SK-N-SH (cell line): ENCODE measurements around the gene ARFRP1. TPM values are rescaled to one million over a fixed set of nuclear protein-coding genes. Genes with fewer than 3 reads are reported as not detected.

Source experiments
- CTCF ChIA-PET: fragments of 300-600, 350-600 bp; formaldehyde crosslinking; extraction: SDS; loops from one replicate; lab custom pipeline; 2021; lab: Yijun Ruan, JAX
- POLR2A ChIA-PET: fragments of 350-600 bp; sonication (Branson Sonifier 250); formaldehyde crosslinking; extraction: SDS; loops from one replicate; lab custom pipeline; 2020; ENCODE audit warnings: antibody characterized with exemption, inconsistent platforms; lab: Yijun Ruan, JAX
- DNase-seq: peaks from one replicate; pipeline ENCODE4 v3.0.0; 2012
- H2AFZ ChIP-seq: fragments of 200-600 bp; sonication (generic); 2 replicates; pipeline ENCODE4 v1.8.1; 2016; ENCODE audit warnings: antibody characterized with exemption, mild to moderate bottlenecking, low read depth
- H3F3A ChIP-seq: fragments of 200-600 bp; sonication (generic); replicated peaks from 2 replicates; pipeline ENCODE3; 2016; ENCODE audit warnings: antibody characterized with exemption, mild to moderate bottlenecking; ENCODE audit not compliant: insufficient read depth
- H3K27ac ChIP-seq, 2 experiments: fragments of 200-500 bp in 1 of 2; fragments of 200-600 bp in 1 of 2; sonication (Bioruptor generic) in 1 of 2; sonication (generic), shearing (Covaris generic) in 1 of 2; 2 replicates each; pipeline versions ENCODE4 v1.5.1 to v1.6.1; 2014 to 2016; ENCODE audit warnings: low read depth in 2 of 2, inconsistent platforms in 1 of 2, low read length in 1 of 2, mild to moderate bottlenecking in 1 of 2, mixed read lengths in 1 of 2
- H3K27me3 ChIP-seq: fragments of 200-600 bp; sonication (generic), shearing (Covaris generic); 2 replicates; pipeline ENCODE4 v1.6.1; 2016; ENCODE audit warnings: mixed run types; ENCODE audit not compliant: insufficient read depth
- H3K36me3 ChIP-seq, 2 experiments: fragments of 200-500 bp in 1 of 2; fragments of 200-600 bp in 1 of 2; sonication (Bioruptor generic) in 1 of 2; sonication (generic) in 1 of 2; replicated peaks in 1 of 2; 2 replicates each; pipeline versions ENCODE3 to v1.5.1; 2014 to 2016; ENCODE audit warnings: low read length in 1 of 2, mild to moderate bottlenecking in 1 of 2; ENCODE audit not compliant: insufficient read depth in 2 of 2, control insufficient read depth in 1 of 2
- H3K4me1 ChIP-seq, 2 experiments: fragments of 200-500 bp in 1 of 2; fragments of 200-600 bp in 1 of 2; sonication (Bioruptor generic) in 1 of 2; sonication (generic), shearing (Covaris generic) in 1 of 2; 2 replicates each; pipeline versions ENCODE4 v1.5.1 to v1.6.1; 2014 to 2016; ENCODE audit warnings: low read depth in 1 of 2, low read length in 1 of 2, mixed run types in 1 of 2; ENCODE audit not compliant: insufficient read depth in 2 of 2, control insufficient read depth in 1 of 2
- H3K4me2 ChIP-seq: fragments of 200-600 bp; sonication (generic), shearing (Covaris generic); 2 replicates; pipeline ENCODE4 v1.6.1; 2017; ENCODE audit warnings: mixed run types
- H3K4me3 ChIP-seq, 2 experiments: fragments of 200-500 bp in 1 of 2; fragments of 200-600 bp in 1 of 2; sonication (Bioruptor generic) in 1 of 2; sonication (generic), shearing (Covaris generic) in 1 of 2; 2 replicates each; pipeline versions ENCODE4 v1.5.1 to v1.8.1; 2014 to 2016; ENCODE audit warnings: low read depth in 2 of 2, inconsistent platforms in 1 of 2, low read length in 1 of 2, mild to moderate bottlenecking in 1 of 2, mixed read lengths in 1 of 2, moderate library complexity in 1 of 2
- H3K79me2 ChIP-seq: fragments of 200-600 bp; sonication (generic); 2 replicates; pipeline ENCODE4 v1.8.1; 2017; ENCODE audit warnings: mild to moderate bottlenecking; ENCODE audit not compliant: insufficient read depth
- H3K9ac ChIP-seq: fragments of 200-600 bp; sonication (generic); 2 replicates; pipeline ENCODE4 v1.6.1; 2017; ENCODE audit warnings: mixed run types
- H3K9me2 ChIP-seq: fragments of 200-600 bp; sonication (generic); 2 replicates; pipeline ENCODE4 v1.6.1; 2017; ENCODE audit warnings: mixed run types
- H3K9me3 ChIP-seq: fragments of 200-600 bp; sonication (generic); 2 replicates; pipeline ENCODE4 v1.6.1; 2017; ENCODE audit warnings: mixed run types, mild to moderate bottlenecking, moderate library complexity
- H4K20me1 ChIP-seq: fragments of 200-600 bp; sonication (generic); 2 replicates; pipeline ENCODE4 v1.6.1; 2017; ENCODE audit warnings: mild to moderate bottlenecking, mixed run types; ENCODE audit not compliant: insufficient read depth
- CHD2 ChIP-seq: fragments of 150-350 bp; IDR thresholded peaks from 2 replicates; pipeline ENCODE4 v1.6.1; 2018; ENCODE audit warnings: low read length; ENCODE audit not compliant: partially characterized antibody
- ELF1 ChIP-seq: IDR thresholded peaks from 2 replicates; pipeline ENCODE4 v1.4.0; 2012
- FOSL2 ChIP-seq: IDR thresholded peaks from 2 replicates; pipeline ENCODE4 v1.4.0; 2012; ENCODE audit warnings: low read depth, mild to moderate bottlenecking, moderate library complexity, borderline replicate concordance
- FOXM1 ChIP-seq: IDR thresholded peaks from 2 replicates; pipeline ENCODE4 v1.4.0; 2012; ENCODE audit warnings: low read depth, mild to moderate bottlenecking
- GABPA ChIP-seq: IDR thresholded peaks from 2 replicates; pipeline ENCODE4 v1.4.0; 2012; ENCODE audit warnings: low read depth, mild to moderate bottlenecking
- GATA2 ChIP-seq: sonication (generic); formaldehyde crosslinking; IDR thresholded peaks from 2 replicates; pipeline ENCODE4 v1.5.0; 2020; ENCODE audit warnings: mild to moderate bottlenecking, missing genetic modification reagents
- MAX ChIP-seq: IDR thresholded peaks from 2 replicates; pipeline ENCODE4 v1.4.0; 2012; ENCODE audit warnings: low read depth
- MEF2A ChIP-seq: IDR thresholded peaks from 2 replicates; pipeline ENCODE4 v1.4.0; 2012; ENCODE audit warnings: low read depth, borderline replicate concordance
- NFIC ChIP-seq: IDR thresholded peaks from 2 replicates; pipeline ENCODE4 v1.4.0; 2012; ENCODE audit warnings: borderline replicate concordance
- NRF1 ChIP-seq: IDR thresholded peaks from 2 replicates; pipeline ENCODE4 v1.6.1; 2012; ENCODE audit warnings: low read depth, mild to moderate bottlenecking, low read length
- PBX3 ChIP-seq: IDR thresholded peaks from 2 replicates; pipeline ENCODE4; 2012
- POLR2AphosphoS5 ChIP-seq: IDR thresholded peaks from 2 replicates; pipeline ENCODE4 v1.6.1; 2012; ENCODE audit warnings: low read depth, low read length
- RAD21 ChIP-seq: IDR thresholded peaks from 2 replicates; pipeline ENCODE4 v1.6.1; 2012; ENCODE audit warnings: mild to moderate bottlenecking, low read length
- RCOR1 ChIP-seq: fragments of 150-350 bp; IDR thresholded peaks from 2 replicates; pipeline ENCODE4 v1.6.1; 2017; ENCODE audit warnings: antibody characterized with exemption, low read length
- REST ChIP-seq: IDR thresholded peaks from 2 replicates; pipeline ENCODE4 v1.6.1; 2012; ENCODE audit warnings: mild to moderate bottlenecking, low read depth, low read length, moderate library complexity
- SMC3 ChIP-seq: IDR thresholded peaks from 2 replicates; pipeline ENCODE4 v1.6.1; 2012; ENCODE audit warnings: low read depth, low read length, improper control_type of control experiment
- TEAD4 ChIP-seq: IDR thresholded peaks from 2 replicates; pipeline ENCODE4 v1.4.0; 2012; ENCODE audit warnings: mild to moderate bottlenecking, borderline replicate concordance; ENCODE audit not compliant: insufficient read depth
- USF2 ChIP-seq: fragments of 150-350 bp; IDR thresholded peaks from 2 replicates; pipeline ENCODE4 v1.6.1; 2017; ENCODE audit warnings: antibody characterized with exemption, low read length, low read depth, borderline replicate concordance
- YY1 ChIP-seq: IDR thresholded peaks from 2 replicates; pipeline ENCODE4 v1.4.0; 2012; ENCODE audit warnings: low read depth, mild to moderate bottlenecking
- WGBS: methylation state at CpG from one replicate; pipeline ENCODE4 v1.1.6; 2017; ENCODE audit warnings: low lambda C conversion rate; 5-methylcytosine and 5-hydroxymethylcytosine counted together
- polyA plus RNA-seq, 3 experiments: library from polyadenylated mRNA; depleted of rRNA; stranded (reverse); fragments of >200 nt; gene quantifications; 2 replicates each; pipeline ENCODE4 v1.2.3, GENCODE V29; 2012

Gene ARFRP1
- polyA plus RNA-seq, 1 of the 3 experiments (the other 2 are of a cell fraction), result 72.8 TPM

- Histone ChIP-seq H3K9ac (peak overlapping the region; percentile 92), H3K27me3 (no peaks in the 10 kb centered on the region), H4K20me1 (peaks cover 16% of the 10 kb centered on the region), H2AFZ (no peak overlapping the region), H3F3A (peaks cover 17% of the 10 kb centered on the region), H3K9me2 (no peaks in the 10 kb centered on the region), H3K79me2 (peaks cover 18% of the 10 kb centered on the region), H3K27ac (peak overlapping the region; percentile 72 to 96; a peak in 3 of 4 replicates)
- 61% methylated on average over 3 of the region's 6 CpGs for WGBS
- TF ChIP-seq REST (no peak), MAX (no peak), FOXM1 (no peak), GABPA (no peak), NFIC (no peak), ELF1 (no peak), YY1 (no peak), POLR2AphosphoS5 (no peak), RCOR1 (no peak), USF2 (no peak), MEF2A (no peak), TEAD4 (no peak), SMC3 (no peak), NRF1 (no peak), GATA2 (no peak), RAD21 (no peak), CHD2 (no peak), PBX3 (no peak), FOSL2 (no peak)
- TF ChIP-seq, all 33 proteins: peak for 0
- no peak for DNase-seq
- POLR2A ChIA-PET, result interaction anchor here (0.8 to 1.9 kb wide), 5 partner anchors 8 to 124 kb away, joined by 3 to 7 read pairs (median 5); partner anchors contain the start of genes ARFRP1, RTEL1, TPD52L2 and ZGPAT
- peaks cover 0 to 14% of the 10 kb centered on the region in 2 experiments; a peak in 1 of 4 replicates for H3K4me1 ChIP-seq
- H3K4me3 ChIP-seq, result peak overlapping the region; percentile 81 to 95
- peaks cover 15 to 26% of the 10 kb centered on the region in 2 experiments for H3K36me3 ChIP-seq
- CTCF ChIA-PET, result interaction anchor here (0.7 to 1.7 kb wide), 8 partner anchors 10 to 232 kb away, joined by 3 to 9 read pairs (median 4); no protein-coding TSS in a partner anchor
- no peaks in the 10 kb centered on the region for H3K9me3 ChIP-seq
- H3K4me2 ChIP-seq, result peak overlapping the region; percentile 98
These were observed 33.5 kb upstream of the ARFRP1 start for GRCh38 chr20:63741354-63741675.
